Body of pancreas (tissue), 4 donors: ENCODE results near the gene SLC16A6. TPM values are rescaled to one million over a fixed set of nuclear protein-coding genes. Genes with fewer than 3 reads are reported as not detected.

Source experiments
- ATAC-seq: fragments of 150-250 bp; one replicate; pipeline ENCODE4 v1.9.1; 2016
- DNase-seq, 4 donors: peaks; one replicate each; pipeline ENCODE4 v3.0.0-alpha.2; 2019
- H3K27ac ChIP-seq, 4 donors: fragments of 200-600 bp; sonication (generic); 1 replicate in 3 of 4; 2 replicates in 1 of 4; pipeline versions ENCODE4 v1.5.1 to v1.6.1; 2016 to 2019; ENCODE audit warnings: mild to moderate bottlenecking in 1 of 4, mixed read lengths in 1 of 4, moderate library complexity in 1 of 4
- H3K27me3 ChIP-seq, 2 donors: fragments of 200-600 bp; sonication (generic); one replicate each; pipeline ENCODE4 v1.6.0; 2016; ENCODE audit warnings: mild to moderate bottlenecking in 1 of 2
- H3K36me3 ChIP-seq, 2 donors: fragments of 200-600 bp; sonication (generic); replicated peaks in 1 of 2; 2 replicates each; pipeline ENCODE4 v1.5.1; 2016; ENCODE audit warnings: low read depth in 2 of 2; ENCODE audit not compliant: insufficient read depth in 1 of 2
- H3K4me1 ChIP-seq: fragments of 200-600 bp; sonication (generic); one replicate; pipeline ENCODE4 v1.6.0; 2016
- H3K4me3 ChIP-seq, 2 donors: fragments of 200-600 bp; sonication (generic); 1 replicate in 1 of 2; 2 replicates in 1 of 2; pipeline ENCODE4 v1.5.1; 2016 to 2019
- H3K9me3 ChIP-seq, 3 donors: fragments of 200-600 bp; sonication (generic); 1 replicate in 2 of 3; 2 replicates in 1 of 3; pipeline ENCODE4 v1.5.1; 2016
- POLR2A ChIP-seq, 3 donors: fragments of 450-650 bp; IDR thresholded peaks; one replicate each; pipeline ENCODE4 v1.6.1; 2016; ENCODE audit warnings: antibody characterized with exemption in 3 of 3, mild to moderate bottlenecking in 2 of 3
- WGBS, 2 donors: methylation state at CpG; one replicate each; pipeline ENCODE4 v1.1.5; 2017; 5-methylcytosine and 5-hydroxymethylcytosine counted together
- intact Hi-C: fragments of 100-400 bp; cut with DNase I; formaldehyde crosslinking; loops from one replicate; pipeline ENCODE4 v1.15.1; 2023
- total RNA-seq, 2 donors: library from RNA; depleted of rRNA; stranded (reverse); fragments of >200 nt; gene quantifications; one replicate each; pipeline ENCODE4 v1.1.0, GENCODE V29; 2016
- TF ChIP-seq, protein P1 (sequence below), 7 experiments: fragments of 450-650 bp in 4 of 7; fragments of 200-600 bp in 3 of 7; sonication (generic) in 3 of 7; IDR thresholded peaks; one replicate each; pipeline ENCODE4 v1.5.1; 2016 to 2019; ENCODE audit warnings: antibody characterized with exemption in 7 of 7

The SLC16A6 gene
- total RNA-seq, 2 donors from 2014 or later = under 0.01 TPM; not detected in 1

- Histone ChIP-seq H3K27ac (no peak overlapping the region), H3K27me3 (no peaks in the 10 kb centered on the region), H3K36me3 (no peaks in the 10 kb centered on the region), H3K9me3 (peaks cover 0 to 10% (median 0%) of the 10 kb centered on the region in 3 donors), H3K4me3 (no peak overlapping the region), H3K4me1 (no peaks in the 10 kb centered on the region)
- no peak for DNase-seq
- no peak for ATAC-seq
- TF ChIP-seq, protein P1, sequence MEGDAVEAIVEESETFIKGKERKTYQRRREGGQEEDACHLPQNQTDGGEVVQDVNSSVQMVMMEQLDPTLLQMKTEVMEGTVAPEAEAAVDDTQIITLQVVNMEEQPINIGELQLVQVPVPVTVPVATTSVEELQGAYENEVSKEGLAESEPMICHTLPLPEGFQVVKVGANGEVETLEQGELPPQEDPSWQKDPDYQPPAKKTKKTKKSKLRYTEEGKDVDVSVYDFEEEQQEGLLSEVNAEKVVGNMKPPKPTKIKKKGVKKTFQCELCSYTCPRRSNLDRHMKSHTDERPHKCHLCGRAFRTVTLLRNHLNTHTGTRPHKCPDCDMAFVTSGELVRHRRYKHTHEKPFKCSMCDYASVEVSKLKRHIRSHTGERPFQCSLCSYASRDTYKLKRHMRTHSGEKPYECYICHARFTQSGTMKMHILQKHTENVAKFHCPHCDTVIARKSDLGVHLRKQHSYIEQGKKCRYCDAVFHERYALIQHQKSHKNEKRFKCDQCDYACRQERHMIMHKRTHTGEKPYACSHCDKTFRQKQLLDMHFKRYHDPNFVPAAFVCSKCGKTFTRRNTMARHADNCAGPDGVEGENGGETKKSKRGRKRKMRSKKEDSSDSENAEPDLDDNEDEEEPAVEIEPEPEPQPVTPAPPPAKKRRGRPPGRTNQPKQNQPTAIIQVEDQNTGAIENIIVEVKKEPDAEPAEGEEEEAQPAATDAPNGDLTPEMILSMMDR (IDR thresholded peaks at IDR 0.05) = peak in 1 of 7 experiments; percentile 1
- TF ChIP-seq POLR2A (IDR thresholded peaks at IDR 0.05) = no peak
- WGBS, 2 donors = 79 to 87% methylated on average over 8 of the region's 8 CpGs
- intact Hi-C loops = no loop called here
These were observed 37.1 kb upstream of the SLC16A6 start for GRCh38 chr17:68327823-68328557.

- Histone ChIP-seq H3K9me3 (peaks cover 0 to 4% (median 0%) of the 10 kb centered on the region in 3 donors), H3K27ac (no peak overlapping the region), H3K27me3 (no peaks in the 10 kb centered on the region), H3K4me3 (no peak overlapping the region), H3K36me3 (no peaks in the 10 kb centered on the region), H3K4me1 (no peaks in the 10 kb centered on the region)
- intact Hi-C loops = no loop called here
- no peak for ATAC-seq
- WGBS, 2 donors = 69 to 76% methylated on average over 5 of the region's 5 CpGs
- TF ChIP-seq POLR2A (IDR thresholded peaks at IDR 0.05) = no peak
- TF ChIP-seq, protein P1 (IDR thresholded peaks at IDR 0.05) = no peak
- no peak for DNase-seq
These were observed 35.8 kb upstream of the SLC16A6 start for GRCh38 chr17:68326681-68327080.

DNA sequence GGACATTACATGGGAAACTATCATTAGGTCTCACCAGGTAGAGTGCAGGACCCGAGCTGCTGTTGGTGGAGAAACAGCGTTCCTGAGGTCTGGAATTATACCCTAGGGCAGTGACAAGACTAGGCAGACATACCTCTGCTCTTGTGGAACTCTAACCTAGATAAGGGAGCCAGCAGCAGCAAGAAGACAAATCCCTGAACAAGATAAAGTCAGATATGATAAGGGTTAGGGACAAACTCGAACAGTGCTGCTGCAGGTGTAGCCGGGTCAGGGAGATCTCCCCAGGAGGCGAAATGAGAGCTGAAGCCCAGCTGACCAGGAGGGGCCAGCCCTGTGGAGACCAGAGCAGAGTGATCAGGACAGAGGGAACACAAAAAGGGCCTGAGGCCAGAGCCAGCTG lies 35.0 kb upstream of the SLC16A6 start:
- 56 to 81% methylated on average over 5 of the region's 5 CpGs for WGBS, 2 donors
- no peak overlapping the region for H3K4me3 ChIP-seq
- TF ChIP-seq, protein P1 (IDR thresholded peaks at IDR 0.05) = no peak
- TF ChIP-seq POLR2A (IDR thresholded peaks at IDR 0.05) = no peak
- ATAC-seq (no peak), DNase-seq (no peak)
- H3K4me1 ChIP-seq = no peaks in the 10 kb centered on the region
- intact Hi-C loops = no loop called here
- H3K36me3 ChIP-seq = no peaks in the 10 kb centered on the region
- no peak overlapping the region for H3K27ac ChIP-seq
- no peaks in the 10 kb centered on the region for H3K27me3 ChIP-seq
- no peaks in the 10 kb centered on the region for H3K9me3 ChIP-seq

DNA sequence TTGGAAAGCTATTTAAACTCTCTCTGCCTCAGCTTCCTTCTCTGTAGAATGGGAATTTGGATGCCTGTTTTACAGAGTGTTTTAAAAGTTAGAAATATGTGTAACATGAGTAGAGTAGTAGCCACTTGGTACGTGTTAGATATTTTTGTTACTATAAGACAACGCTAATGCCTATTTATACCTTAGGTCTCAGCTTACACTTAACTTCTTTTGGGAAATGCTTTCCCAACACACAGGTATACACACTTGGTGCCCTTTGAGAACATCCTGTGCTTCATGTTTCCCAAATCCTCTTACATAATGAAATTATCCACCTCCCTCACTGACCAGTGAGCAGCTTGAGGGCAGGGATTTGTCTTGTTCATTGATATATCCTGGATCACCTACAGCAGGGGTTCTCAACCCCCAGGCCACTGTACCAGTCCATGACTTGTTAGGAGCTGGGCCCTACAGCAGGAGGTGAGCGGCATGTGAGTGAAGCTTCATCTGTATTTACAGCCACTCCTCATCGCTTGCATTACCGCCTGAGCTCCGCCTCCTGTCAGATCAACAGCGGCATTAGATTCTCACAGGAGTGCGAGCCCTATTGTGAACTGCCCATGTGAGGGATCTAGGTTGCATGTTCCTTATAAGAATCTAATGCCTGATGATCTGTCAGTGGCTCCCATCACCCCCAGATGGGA lies 33.9 kb upstream of the SLC16A6 start:
- Histone ChIP-seq H3K4me1 (no peaks in the 10 kb centered on the region), H3K27me3 (no peaks in the 10 kb centered on the region), H3K27ac (no peak overlapping the region), H3K4me3 (no peak overlapping the region), H3K9me3 (no peaks in the 10 kb centered on the region), H3K36me3 (no peaks in the 10 kb centered on the region)
- intact Hi-C loops = no loop called here
- WGBS, 2 donors = 96 to 100% methylated on average over 8 of the region's 8 CpGs
- TF ChIP-seq, protein P1 (IDR thresholded peaks at IDR 0.05) = no peak
- TF ChIP-seq POLR2A (IDR thresholded peaks at IDR 0.05) = no peak
- DNase-seq (no peak), ATAC-seq (no peak)
